GM23338 (cell line): Measurements from ENCODE around the gene XIRP2. TPM values are rescaled to one million over a fixed set of nuclear protein-coding genes. Genes with fewer than 3 reads are reported as not detected.
"Not testable (repeated sequence)": the region's sequence is repeated elsewhere in the genome, so short reads cannot be mapped to it uniquely, and the experiment has no call there.

Experiments used
- ATAC-seq: fragments of 200-7000 bp; cut with Tn5 transposase; 3 replicates; pipeline ENCODE4 v1.9.1; 2020
- DNase-seq: peaks from one replicate; pipeline ENCODE4 v3.0.0-alpha.2; 2015; ENCODE audit warnings: low spot score
- H2AFZ ChIP-seq: fragments of 200-600 bp; sonication (generic); 2 replicates; pipeline ENCODE4 v1.8.0; 2016; ENCODE audit warnings: antibody characterized with exemption, mild to moderate bottlenecking, moderate library complexity
- H3F3A ChIP-seq: fragments of 200-600 bp; sonication (generic); replicated peaks from 2 replicates; pipeline ENCODE4 v1.8.0; 2017; ENCODE audit warnings: antibody characterized with exemption, mixed run types, low read depth
- H3K27ac ChIP-seq: fragments of 200-600 bp; sonication (generic); 2 replicates; pipeline ENCODE4 v1.6.1; 2016; ENCODE audit warnings: low read depth
- H3K27me3 ChIP-seq: fragments of 200-600 bp; sonication (generic); 2 replicates; pipeline ENCODE4 v1.8.0; 2016; ENCODE audit warnings: mild to moderate bottlenecking, mixed run types, moderate library complexity; ENCODE audit not compliant: insufficient read depth
- H3K36me3 ChIP-seq: fragments of 200-600 bp; sonication (generic); 2 replicates; pipeline ENCODE4 v1.8.0; 2016; ENCODE audit warnings: mild to moderate bottlenecking; ENCODE audit not compliant: insufficient read depth
- H3K4me1 ChIP-seq: fragments of 200-600 bp; sonication (generic); 2 replicates; pipeline ENCODE4 v1.8.0; 2016; ENCODE audit warnings: mild to moderate bottlenecking, moderate library complexity; ENCODE audit not compliant: insufficient read depth
- H3K4me2 ChIP-seq: fragments of 200-600 bp; sonication (generic); 2 replicates; pipeline ENCODE4 v1.7.1; 2017; ENCODE audit warnings: mixed run types
- H3K4me3 ChIP-seq: fragments of 200-600 bp; sonication (generic); 2 replicates; pipeline ENCODE4 v1.6.1; 2016; ENCODE audit warnings: mixed run types
- H3K79me2 ChIP-seq: fragments of 200-600 bp; sonication (generic); replicated peaks from 2 replicates; pipeline ENCODE4 v1.8.0; 2017; ENCODE audit warnings: mild to moderate bottlenecking; ENCODE audit not compliant: insufficient read depth
- H3K9me2 ChIP-seq: fragments of 200-600 bp; sonication (generic); 2 replicates; pipeline ENCODE4 v1.8.0; 2017; ENCODE audit not compliant: insufficient read depth
- H4K20me1 ChIP-seq: fragments of 200-600 bp; sonication (generic); replicated peaks from 2 replicates; pipeline ENCODE4 v1.8.0; 2017; ENCODE audit warnings: mild to moderate bottlenecking; ENCODE audit not compliant: insufficient read depth
- H3K27ac Mint-ChIP-seq: 2 replicates; pipeline ENCODE4 v1.8.0; 2020; ENCODE audit warnings: inconsistent platforms, mild to moderate bottlenecking, moderate library complexity, mixed read lengths
- H3K27me3 Mint-ChIP-seq: 3 replicates; pipeline ENCODE4 v1.8.0; 2022; ENCODE audit warnings: low read depth, mild to moderate bottlenecking, moderate library complexity, mixed read lengths, inconsistent platforms; ENCODE audit not compliant: insufficient read depth, poor library complexity
- H3K36me3 Mint-ChIP-seq: 3 replicates; pipeline ENCODE4 v1.8.0; 2021; ENCODE audit warnings: low read depth, mild to moderate bottlenecking, inconsistent platforms, moderate library complexity, mixed read lengths
- H3K4me1 Mint-ChIP-seq: 3 replicates; pipeline ENCODE4 v1.8.0; 2020; ENCODE audit warnings: mild to moderate bottlenecking, inconsistent platforms, mixed read lengths
- H3K4me3 Mint-ChIP-seq: 3 replicates; pipeline ENCODE4 v1.8.0; 2021; ENCODE audit warnings: moderate library complexity, mild to moderate bottlenecking, inconsistent platforms, mixed read lengths
- H3K9me3 Mint-ChIP-seq: 3 replicates; pipeline ENCODE4 v1.8.0; 2020; ENCODE audit warnings: moderate library complexity, mild to moderate bottlenecking, inconsistent platforms, mixed read lengths
- STAT1 ChIP-seq: IDR thresholded peaks from one replicate; pipeline ENCODE4 v1.6.1; 2016; ENCODE audit warnings: antibody characterized with exemption; ENCODE audit not compliant: unreplicated experiment
- ZNF462 ChIP-seq: fragments of 250-450 bp; sonication (Bioruptor Pico); IDR thresholded peaks from 2 replicates; pipeline ENCODE4 v1.5.0; 2020; ENCODE audit warnings: mild to moderate bottlenecking, moderate library complexity
- polyA plus RNA-seq: library from polyadenylated mRNA; unstranded; fragments of >200 nt; fragmentation: Nextera tagmentation; extraction: Ambion mirVana; gene quantifications from 2 replicates; pipeline ENCODE4 v1.2.1, GENCODE V29; 2016
- total RNA-seq: library from RNA; depleted of rRNA; stranded (reverse); fragments of >200 nt; shearing (Covaris generic); gene quantifications from 2 replicates; pipeline ENCODE4 v1.2.3, GENCODE V29; 2014

The XIRP2 gene
- total and polyA plus RNA-seq, 2 experiments from 2014 or later, result 0.17 to 0.31 TPM

GRCh38 chr2:167109682-167110081 is 221.4 kb downstream of the XIRP2 start:
- H3K27ac ChIP-seq, H4K20me1 ChIP-seq, H3K27me3 Mint-ChIP-seq, H2AFZ ChIP-seq, H3K79me2 ChIP-seq, H3K9me3 Mint-ChIP-seq, ATAC-seq, H3K4me1 ChIP-seq, H3K4me1 Mint-ChIP-seq, H3K36me3 ChIP-seq, H3K4me3 ChIP-seq, DNase-seq, H3K4me2 ChIP-seq, H3K9me2 ChIP-seq, H3K4me3 Mint-ChIP-seq, H3F3A ChIP-seq, H3K27ac Mint-ChIP-seq, H3K27me3 ChIP-seq, H3K36me3 Mint-ChIP-seq: not testable (repeated sequence)

- Histone ChIP-seq H3F3A (no peaks in the 10 kb centered on the region), H4K20me1 (no peaks in the 10 kb centered on the region), H3K4me1 (no peaks in the 10 kb centered on the region), H3K27ac (no peak overlapping the region), H3K4me3 (no peak overlapping the region), H3K27me3 (no peaks in the 10 kb centered on the region), H3K4me2 (no peak overlapping the region), H3K79me2 (no peaks in the 10 kb centered on the region), H3K36me3 (peaks cover 5% of the 10 kb centered on the region; the same call in 1 of the 2 replicates), H2AFZ (no peak overlapping the region), H3K9me2 (peaks cover 5% of the 10 kb centered on the region; the same call in 1 of the 2 replicates)
- Mint-ChIP-seq H3K36me3 (peaks cover 4% of the 10 kb centered on the region; the same call in 1 of the 3 replicates), H3K4me3 (no peak overlapping the region), H3K9me3 (peaks cover 10% of the 10 kb centered on the region; the same call in 2 of the 3 replicates), H3K27me3 (no peaks in the 10 kb centered on the region), H3K4me1 (no peaks in the 10 kb centered on the region), H3K27ac (no peak overlapping the region)
- ATAC-seq, result no peak
- TF ChIP-seq STAT1 (no peak), ZNF462 (CRISPR knock-in tag) (no peak)
- DNase-seq, result no peak
Measured at GRCh38 chr2:167110345-167110744, 222.1 kb downstream of the XIRP2 start.
